ENCODE results near the gene HHATL.

The HHATL gene

GRCh38 chr3:42666022-42666421 lies 36.6 kb downstream of the HHATL start:
- Histone ChIP-seq H3K9ac (ENCODE audit: low read length) (no peak overlapping the region), H3K27me3 (ENCODE audit: control insufficient read depth, insufficient read depth, low read length) (no peaks in the 10 kb centered on the region), H3K27ac (ENCODE audit: low read depth, low read length) (no peak overlapping the region), H3K4me1 (ENCODE audit: control insufficient read depth, insufficient read depth, low read length) (peaks cover 13% of the 10 kb centered on the region), H3K4me3 (ENCODE audit: low read length) (no peak overlapping the region), H3K36me3 (ENCODE audit: control insufficient read depth, insufficient read depth, low read length) (no peaks in the 10 kb centered on the region)

GRCh38 chr3:42665050-42665878 lies 37.3 kb downstream of the HHATL start:
- Histone ChIP-seq H3K27ac (ENCODE audit: low read depth, low read length) (no peak overlapping the region), H3K4me3 (ENCODE audit: low read length) (no peak overlapping the region), H3K36me3 (ENCODE audit: control insufficient read depth, insufficient read depth, low read length) (peaks cover 3% of the 10 kb centered on the region), H3K27me3 (ENCODE audit: control insufficient read depth, insufficient read depth, low read length) (no peaks in the 10 kb centered on the region), H3K4me1 (ENCODE audit: control insufficient read depth, insufficient read depth, low read length) (peaks cover 15% of the 10 kb centered on the region), H3K9ac (ENCODE audit: low read length) (no peak overlapping the region)

- Histone ChIP-seq H3K4me1 (ENCODE audit: control insufficient read depth, insufficient read depth, low read length) (peaks cover 22% of the 10 kb centered on the region), H3K36me3 (ENCODE audit: control insufficient read depth, insufficient read depth, low read length) (peaks cover 3% of the 10 kb centered on the region), H3K27ac (ENCODE audit: low read depth, low read length) (no peak overlapping the region), H3K27me3 (ENCODE audit: control insufficient read depth, insufficient read depth, low read length) (no peaks in the 10 kb centered on the region), H3K4me3 (ENCODE audit: low read length) (no peak overlapping the region), H3K9ac (ENCODE audit: low read length) (no peak overlapping the region)
Observed at GRCh38 chr3:42664438-42664803, 38.2 kb downstream of the HHATL start.

GRCh38 chr3:42663581-42664437 lies 38.8 kb downstream of the HHATL start:
- H3K4me1 ChIP-seq (ENCODE audit: control insufficient read depth, insufficient read depth, low read length) = peaks cover 24% of the 10 kb centered on the region
- H3K36me3 ChIP-seq (ENCODE audit: control insufficient read depth, insufficient read depth, low read length) = peaks cover 5% of the 10 kb centered on the region
- no peak overlapping the region for H3K4me3 ChIP-seq (ENCODE audit: low read length)
- no peak overlapping the region for H3K27ac ChIP-seq (ENCODE audit: low read depth, low read length)
- H3K27me3 ChIP-seq (ENCODE audit: control insufficient read depth, insufficient read depth, low read length) = no peaks in the 10 kb centered on the region
- no peak overlapping the region for H3K9ac ChIP-seq (ENCODE audit: low read length)

- H3K27ac ChIP-seq (ENCODE audit: low read depth, low read length) = no peak overlapping the region
- H3K4me3 ChIP-seq (ENCODE audit: low read length) = no peak overlapping the region
- H3K27me3 ChIP-seq (ENCODE audit: control insufficient read depth, insufficient read depth, low read length) = no peaks in the 10 kb centered on the region
- H3K36me3 ChIP-seq (ENCODE audit: control insufficient read depth, insufficient read depth, low read length) = peaks cover 5% of the 10 kb centered on the region
- peaks cover 24% of the 10 kb centered on the region for H3K4me1 ChIP-seq (ENCODE audit: control insufficient read depth, insufficient read depth, low read length)
- no peak overlapping the region for H3K9ac ChIP-seq (ENCODE audit: low read length)
Observed at GRCh38 chr3:42662813-42663535, 39.6 kb downstream of the HHATL start.

- Histone ChIP-seq H3K4me1 (ENCODE audit: control insufficient read depth, insufficient read depth, low read length) (peaks cover 17% of the 10 kb centered on the region), H3K27ac (ENCODE audit: low read depth, low read length) (no peak overlapping the region), H3K9ac (ENCODE audit: low read length) (no peak overlapping the region), H3K27me3 (ENCODE audit: control insufficient read depth, insufficient read depth, low read length) (no peaks in the 10 kb centered on the region), H3K4me3 (ENCODE audit: low read length) (no peak overlapping the region), H3K36me3 (ENCODE audit: control insufficient read depth, insufficient read depth, low read length) (peaks cover 5% of the 10 kb centered on the region)
Observed at GRCh38 chr3:42662037-42662812, 40.4 kb downstream of the HHATL start.

GRCh38 chr3:42661593-42662022 lies 41.0 kb downstream of the HHATL start:
- H3K27me3 ChIP-seq (ENCODE audit: control insufficient read depth, insufficient read depth, low read length) = no peaks in the 10 kb centered on the region
- H3K9ac ChIP-seq (ENCODE audit: low read length) = no peak overlapping the region
- H3K36me3 ChIP-seq (ENCODE audit: control insufficient read depth, insufficient read depth, low read length) = peaks cover 5% of the 10 kb centered on the region
- H3K4me1 ChIP-seq (ENCODE audit: control insufficient read depth, insufficient read depth, low read length) = peaks cover 14% of the 10 kb centered on the region
- no peak overlapping the region for H3K4me3 ChIP-seq (ENCODE audit: low read length)
- no peak overlapping the region for H3K27ac ChIP-seq (ENCODE audit: low read depth, low read length)

GRCh38 chr3:42660898-42661297 lies 41.7 kb downstream of the HHATL start:
- Histone ChIP-seq H3K27me3 (ENCODE audit: control insufficient read depth, insufficient read depth, low read length) (no peaks in the 10 kb centered on the region), H3K27ac (ENCODE audit: low read depth, low read length) (no peak overlapping the region), H3K4me3 (ENCODE audit: low read length) (no peak overlapping the region), H3K9ac (ENCODE audit: low read length) (no peak overlapping the region), H3K36me3 (ENCODE audit: control insufficient read depth, insufficient read depth, low read length) (peaks cover 5% of the 10 kb centered on the region), H3K4me1 (ENCODE audit: control insufficient read depth, insufficient read depth, low read length) (peaks cover 13% of the 10 kb centered on the region)

- Histone ChIP-seq H3K27me3 (ENCODE audit: control insufficient read depth, insufficient read depth, low read length) (no peaks in the 10 kb centered on the region), H3K36me3 (ENCODE audit: control insufficient read depth, insufficient read depth, low read length) (peaks cover 5% of the 10 kb centered on the region), H3K9ac (ENCODE audit: low read length) (no peak overlapping the region), H3K4me3 (ENCODE audit: low read length) (no peak overlapping the region), H3K27ac (ENCODE audit: low read depth, low read length) (peak overlapping the region; percentile 47), H3K4me1 (ENCODE audit: control insufficient read depth, insufficient read depth, low read length) (peaks cover 19% of the 10 kb centered on the region)
Observed at GRCh38 chr3:42660131-42660715, 42.4 kb downstream of the HHATL start.

- no peaks in the 10 kb centered on the region for H3K27me3 ChIP-seq (ENCODE audit: control insufficient read depth, insufficient read depth, low read length)
- peak overlapping the region; percentile 47 for H3K27ac ChIP-seq (ENCODE audit: low read depth, low read length)
- peaks cover 22% of the 10 kb centered on the region for H3K4me1 ChIP-seq (ENCODE audit: control insufficient read depth, insufficient read depth, low read length)
- H3K4me3 ChIP-seq (ENCODE audit: low read length) = no peak overlapping the region
- H3K9ac ChIP-seq (ENCODE audit: low read length) = no peak overlapping the region
- peaks cover 5% of the 10 kb centered on the region for H3K36me3 ChIP-seq (ENCODE audit: control insufficient read depth, insufficient read depth, low read length)
Observed at GRCh38 chr3:42659451-42660130, 43.0 kb downstream of the HHATL start.

- no peak overlapping the region for H3K27ac ChIP-seq (ENCODE audit: low read depth, low read length)
- no peak overlapping the region for H3K9ac ChIP-seq (ENCODE audit: low read length)
- H3K4me3 ChIP-seq (ENCODE audit: low read length) = no peak overlapping the region
- H3K27me3 ChIP-seq (ENCODE audit: control insufficient read depth, insufficient read depth, low read length) = no peaks in the 10 kb centered on the region
- peaks cover 22% of the 10 kb centered on the region for H3K4me1 ChIP-seq (ENCODE audit: control insufficient read depth, insufficient read depth, low read length)
- H3K36me3 ChIP-seq (ENCODE audit: control insufficient read depth, insufficient read depth, low read length) = peaks cover 5% of the 10 kb centered on the region
Observed at GRCh38 chr3:42658771-42659390, 43.7 kb downstream of the HHATL start.
